Activated effector memory CD4-positive, alpha-beta T cell treated with anti-CD3 and anti-CD28 coated beads, Interleukin-2, amount 50 U/mL, for 16 hours (primary cell): ENCODE data around the gene SLC16A12.

Experiments
- DNase-seq: peaks from one replicate; pipeline ENCODE4 v3.0.0-alpha.2; 2020

The SLC16A12 gene

DNA sequence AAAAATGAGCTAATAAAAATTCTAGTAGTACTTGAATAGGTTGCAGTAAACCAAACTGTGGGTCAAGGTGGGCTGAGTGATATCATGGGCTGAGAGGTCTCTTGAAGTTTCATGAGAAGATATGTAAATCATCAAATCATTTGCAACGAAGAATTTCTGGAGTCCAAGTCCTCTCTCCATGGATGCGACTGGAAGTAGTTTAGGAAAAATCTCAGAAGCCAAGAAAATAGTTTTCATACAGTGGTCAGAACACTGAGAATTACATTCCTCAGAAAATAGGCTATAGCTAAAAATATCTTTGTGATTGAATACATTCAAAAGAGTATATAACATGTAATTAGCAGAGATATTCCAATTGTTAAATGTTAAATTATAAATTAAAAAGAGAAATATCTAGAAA is 146.6 kb downstream of the SLC16A12 start:
- DNase-seq = no peak

DNA sequence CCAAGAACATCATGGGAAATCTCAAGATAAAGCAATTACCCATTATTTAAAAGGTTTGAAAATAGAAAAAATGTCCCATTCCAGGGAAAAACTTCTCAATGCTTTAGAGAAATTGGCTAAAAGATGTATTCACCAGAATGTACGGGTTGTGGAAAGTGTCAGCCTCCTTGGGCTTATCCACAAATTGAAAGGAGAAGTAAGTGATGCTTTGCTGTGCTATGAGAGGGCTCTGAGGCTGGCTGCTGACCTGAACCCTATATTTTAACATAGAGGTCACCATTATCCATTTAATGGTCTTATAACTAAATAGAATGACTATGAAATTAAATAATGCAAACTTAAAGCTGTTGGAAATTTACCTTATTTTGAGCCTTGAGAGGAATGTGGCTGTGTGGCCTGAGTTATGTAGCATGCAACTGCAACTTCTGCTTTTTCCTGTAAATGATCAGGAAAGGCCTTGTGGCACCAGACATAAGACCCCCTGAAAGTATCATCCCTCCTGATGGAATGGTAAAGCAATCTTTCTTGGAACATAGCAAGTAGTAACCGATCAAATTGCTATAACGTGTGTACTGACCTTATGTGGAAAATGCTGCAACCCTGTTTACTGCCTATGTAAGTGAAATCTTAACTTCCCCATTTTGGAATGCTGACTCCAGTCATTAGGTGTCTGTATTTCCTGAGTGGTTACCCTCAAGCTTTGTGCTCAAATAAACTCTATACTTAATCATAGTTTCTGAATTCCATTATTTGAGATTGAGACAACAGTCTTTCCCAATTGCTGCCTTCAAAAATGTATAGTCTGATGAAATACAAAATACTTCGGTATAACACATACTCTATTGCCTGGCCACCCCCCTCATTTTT is 150.7 kb downstream of the SLC16A12 start:
- DNase-seq = no peak

DNA sequence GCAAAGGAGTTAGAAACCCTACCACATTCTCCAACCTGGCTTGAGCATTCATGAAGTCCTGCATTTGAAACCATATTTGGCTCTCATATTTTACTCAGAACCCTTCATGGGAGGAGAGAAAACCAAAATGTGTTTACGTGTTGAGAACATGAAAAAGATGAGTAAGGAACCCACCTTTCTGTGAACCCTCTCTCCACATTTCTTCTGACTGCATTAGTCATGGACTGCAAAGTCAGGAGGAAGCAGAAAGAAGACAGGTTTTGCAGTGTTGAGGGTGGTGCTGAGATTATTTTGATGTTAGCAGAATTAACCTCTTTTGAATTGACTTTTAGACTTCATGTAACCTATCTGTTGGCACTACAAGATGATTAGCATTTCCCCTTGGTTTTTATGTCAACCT is 152.6 kb downstream of the SLC16A12 start:
- no peak for DNase-seq
